Measurements from ENCODE around the gene INA. TPM values are rescaled to one million over a fixed set of nuclear protein-coding genes. Genes with fewer than 3 reads are reported as not detected.
A peak's percentile ranks its signal among the peaks of the same experiment; 100 is the strongest.

Gene INA
- polyA plus RNA-seq, 1 of the 3 experiments (the other 2 are of a cell fraction), result 4.8 TPM

DNA sequence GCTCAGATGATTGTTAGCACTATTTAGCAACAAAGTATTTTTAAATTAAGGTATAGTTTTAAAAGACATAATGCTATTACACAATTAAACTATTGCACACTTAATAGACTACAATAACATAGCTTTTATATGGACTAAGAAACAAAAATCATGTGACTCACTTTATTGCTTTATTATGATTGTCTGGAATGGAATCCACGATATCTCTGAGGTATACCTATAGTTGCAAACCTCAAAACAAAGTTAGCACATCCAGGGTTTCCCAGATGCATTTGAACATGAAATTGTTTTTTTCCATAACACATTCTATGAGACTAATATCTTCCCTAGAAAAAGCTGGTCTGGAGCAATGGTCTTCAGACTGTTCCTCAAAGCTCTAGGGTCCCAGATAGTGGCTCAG is 49.5 kb upstream of the INA start:
- no peaks in the 10 kb centered on the region for H3K9me3 ChIP-seq
- ChIA-PET CTCF (interaction anchor here (1.3 to 3.5 kb wide), 2 partner anchors 17 to 22 kb away, joined by 3 to 11 read pairs; no protein-coding TSS in a partner anchor), POLR2A (no interaction called here)
- no peak overlapping the region for H2AFZ ChIP-seq (ENCODE audit: low read depth)
- no peaks in the 10 kb centered on the region for H3K9me2 ChIP-seq
- DNase-seq, result no peak
- H4K20me1 ChIP-seq (ENCODE audit: insufficient read depth), result no peaks in the 10 kb centered on the region
- no peaks in the 10 kb centered on the region for H3K27me3 ChIP-seq (ENCODE audit: insufficient read depth)
- H3K4me1 ChIP-seq (ENCODE audit: control insufficient read depth in 1 of 2, insufficient read depth in 2 of 2, low read depth in 1 of 2, low read length in 1 of 2), result peaks cover 0 to 18% of the 10 kb centered on the region in 2 experiments; a peak in 1 of 4 replicates
- 88% methylated on average over 1 of the region's 1 CpG for whole genome bisulfite sequencing (ENCODE audit: low lambda C conversion rate)
- H3F3A ChIP-seq (replicated peaks; ENCODE audit: insufficient read depth), result peaks cover 20% of the 10 kb centered on the region
- TF ChIP-seq YY1 (IDR thresholded peaks at IDR 0.05; ENCODE audit: low read depth) (no peak), GATA2 (CRISPR knock-in tag; IDR thresholded peaks at IDR 0.05) (no peak), RFX5 (IDR thresholded peaks at IDR 0.05; ENCODE audit: low read length) (no peak), RAD21 (IDR thresholded peaks at IDR 0.05; ENCODE audit: low read length) (no peak)
- no peaks in the 10 kb centered on the region for H3K79me2 ChIP-seq (ENCODE audit: insufficient read depth)
- H3K27ac ChIP-seq (ENCODE audit: low read depth in 2 of 2, low read length in 1 of 2), result no peak overlapping the region
- no peak overlapping the region for H3K4me3 ChIP-seq (ENCODE audit: low read depth in 2 of 2, low read length in 1 of 2)
- H3K4me2 ChIP-seq, result no peak overlapping the region
- no peaks in the 10 kb centered on the region for H3K36me3 ChIP-seq (replicated peaks in 1 of 2; ENCODE audit: control insufficient read depth in 1 of 2, insufficient read depth in 2 of 2, low read length in 1 of 2)
- H3K9ac ChIP-seq, result no peak overlapping the region

DNA sequence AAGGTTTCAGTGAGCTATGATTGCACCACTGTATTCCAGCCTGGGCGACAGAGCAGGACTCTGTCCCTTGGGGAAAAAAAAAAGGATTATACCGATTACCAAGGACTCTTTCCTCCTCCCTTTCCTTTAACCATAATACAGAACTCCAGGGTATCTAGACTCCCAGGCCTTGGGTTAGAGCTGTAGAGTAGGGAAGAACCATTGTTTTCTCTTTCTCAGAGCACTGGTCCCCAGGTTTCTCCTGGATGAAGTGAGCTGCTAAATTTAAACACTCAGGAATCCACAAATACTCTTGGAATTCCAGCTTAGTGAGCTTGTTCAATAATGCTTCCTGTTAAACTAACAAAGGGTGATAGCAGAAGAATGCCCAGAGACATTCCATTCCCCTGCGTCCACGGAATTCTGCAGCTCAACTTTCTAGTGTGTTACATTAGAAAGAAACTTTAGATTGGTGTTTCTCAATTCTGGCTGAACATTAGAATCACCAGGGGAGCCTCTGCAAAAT is 45.8 kb upstream of the INA start:
- H4K20me1 ChIP-seq (ENCODE audit: insufficient read depth), result no peaks in the 10 kb centered on the region
- H3K4me3 ChIP-seq (ENCODE audit: low read depth in 2 of 2, low read length in 1 of 2), result no peak overlapping the region
- H3K36me3 ChIP-seq (replicated peaks in 1 of 2; ENCODE audit: control insufficient read depth in 1 of 2, insufficient read depth in 2 of 2, low read length in 1 of 2), result no peaks in the 10 kb centered on the region
- no peaks in the 10 kb centered on the region for H3K79me2 ChIP-seq (ENCODE audit: insufficient read depth)
- ChIA-PET CTCF (interaction anchor here (0.6 to 1.5 kb wide), 2 partner anchors 13 to 83 kb away, joined by 3 to 4 read pairs; no protein-coding TSS in a partner anchor), POLR2A (no interaction called here)
- peaks cover 29% of the 10 kb centered on the region for H3F3A ChIP-seq (replicated peaks; ENCODE audit: insufficient read depth)
- H3K9ac ChIP-seq, result peak overlapping the region; percentile 60
- H3K27ac ChIP-seq (ENCODE audit: low read depth in 2 of 2, low read length in 1 of 2), result peak overlapping the region; percentile 64 to 91; a peak in 3 of 4 replicates
- H3K4me1 ChIP-seq (ENCODE audit: control insufficient read depth in 1 of 2, insufficient read depth in 2 of 2, low read depth in 1 of 2, low read length in 1 of 2), result peaks cover 0 to 18% of the 10 kb centered on the region in 2 experiments; a peak in 1 of 4 replicates
- TF ChIP-seq POLR2AphosphoS5 (IDR thresholded peaks at IDR 0.05; ENCODE audit: low read depth, low read length) (peak; percentile 80), ZBTB33 (IDR thresholded peaks at IDR 0.05; ENCODE audit: borderline replicate concordance, low read depth) (no peak; the same call in 1 of the 2 replicates), YY1 (IDR thresholded peaks at IDR 0.05; ENCODE audit: low read depth) (no peak), RFX5 (IDR thresholded peaks at IDR 0.05; ENCODE audit: low read length) (no peak), EP300 (IDR thresholded peaks at IDR 0.05; ENCODE audit: borderline replicate concordance in 1 of 2, low read depth in 1 of 2, low read length in 1 of 2) (peak in 1 of 2 experiments; percentile 88; a peak in 1 of 4 replicates), CTCF (IDR thresholded peaks at IDR 0.05) (no peak), GABPA (IDR thresholded peaks at IDR 0.05; ENCODE audit: low read depth) (no peak), TAF1 (IDR thresholded peaks at IDR 0.05; ENCODE audit: borderline replicate concordance, low read depth, low read length) (peak; percentile 22; the same call in 1 of the 2 replicates), FOSL2 (IDR thresholded peaks at IDR 0.05; ENCODE audit: borderline replicate concordance, low read depth) (peak; percentile 84), PBX3 (IDR thresholded peaks at IDR 0.05) (peak; percentile 77), TEAD4 (IDR thresholded peaks at IDR 0.05; ENCODE audit: borderline replicate concordance, insufficient read depth) (peak; percentile 98), SIN3A (IDR thresholded peaks at IDR 0.05; ENCODE audit: borderline replicate concordance, low read depth, low read length) (no peak), JUND (IDR thresholded peaks at IDR 0.05) (peak; percentile 83), NFIC (IDR thresholded peaks at IDR 0.05; ENCODE audit: borderline replicate concordance) (peak; percentile 67; the same call in 1 of the 2 replicates), RXRA (IDR thresholded peaks at IDR 0.05; ENCODE audit: borderline replicate concordance, low read depth) (peak; percentile 62; the same call in 1 of the 2 replicates), TCF12 (IDR thresholded peaks at IDR 0.05) (peak; percentile 88), MEF2A (IDR thresholded peaks at IDR 0.05; ENCODE audit: borderline replicate concordance, low read depth) (peak; percentile 98), SMC3 (IDR thresholded peaks at IDR 0.05; ENCODE audit: low read depth, low read length) (no peak)
- TF ChIP-seq, protein P1, sequence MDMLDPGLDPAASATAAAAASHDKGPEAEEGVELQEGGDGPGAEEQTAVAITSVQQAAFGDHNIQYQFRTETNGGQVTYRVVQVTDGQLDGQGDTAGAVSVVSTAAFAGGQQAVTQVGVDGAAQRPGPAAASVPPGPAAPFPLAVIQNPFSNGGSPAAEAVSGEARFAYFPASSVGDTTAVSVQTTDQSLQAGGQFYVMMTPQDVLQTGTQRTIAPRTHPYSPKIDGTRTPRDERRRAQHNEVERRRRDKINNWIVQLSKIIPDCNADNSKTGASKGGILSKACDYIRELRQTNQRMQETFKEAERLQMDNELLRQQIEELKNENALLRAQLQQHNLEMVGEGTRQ (IDR thresholded peaks at IDR 0.05; ENCODE audit: borderline replicate concordance, low read depth, low read length), result no peak
- no peaks in the 10 kb centered on the region for H3K9me2 ChIP-seq
- no peak for DNase-seq
- H3K27me3 ChIP-seq (ENCODE audit: insufficient read depth), result no peaks in the 10 kb centered on the region
- peak overlapping the region; percentile 23; the same call in 1 of the 2 replicates for H2AFZ ChIP-seq (ENCODE audit: low read depth)
- 24% methylated on average over 4 of the region's 4 CpGs for WGBS (ENCODE audit: low lambda C conversion rate)
- H3K4me2 ChIP-seq, result peak overlapping the region; percentile 23; the same call in 1 of the 2 replicates
- no peaks in the 10 kb centered on the region for H3K9me3 ChIP-seq

All from SK-N-SH (cell line).